HEK293 (cell line): ENCODE measurements around the gene COA8.

Experiments used
- BCL6B ChIP-seq: fragments of 450-650 bp; formaldehyde crosslinking; IDR thresholded peaks from 2 replicates; pipeline ENCODE4 v1.5.1; 2017; ENCODE audit warnings: missing biosample characterization, missing genetic modification characterization
- HOXD13 ChIP-seq: sonication (generic); formaldehyde crosslinking; IDR thresholded peaks from 2 replicates; pipeline ENCODE4 v1.8.0; 2022; ENCODE audit warnings: missing genetic modification reagents, borderline replicate concordance
- KLF16 ChIP-seq: fragments of 450-650 bp; formaldehyde crosslinking; IDR thresholded peaks from 2 replicates; pipeline ENCODE4 v1.5.1; 2017; ENCODE audit warnings: missing biosample characterization, missing genetic modification characterization
- MZF1 ChIP-seq: fragments of 450-650 bp; formaldehyde crosslinking; IDR thresholded peaks from 2 replicates; pipeline ENCODE4 v1.5.1; 2017; ENCODE audit warnings: missing biosample characterization, missing genetic modification characterization, borderline replicate concordance
- PRDM2 ChIP-seq: fragments of 450-650 bp; formaldehyde crosslinking; IDR thresholded peaks from 2 replicates; pipeline ENCODE4 v1.5.1; 2016; ENCODE audit warnings: missing biosample characterization, missing genetic modification characterization, borderline replicate concordance
- RBAK ChIP-seq: fragments of 450-650 bp; formaldehyde crosslinking; IDR thresholded peaks from 2 replicates; pipeline ENCODE4 v1.5.1; 2016; ENCODE audit warnings: missing biosample characterization, missing genetic modification characterization
- TCF7L2 ChIP-seq: IDR thresholded peaks from 2 replicates; pipeline ENCODE4 v1.6.1; 2011; ENCODE audit warnings: low read depth, mild to moderate bottlenecking, inconsistent platforms, low read length, moderate library complexity, borderline replicate concordance
- TRIM28 ChIP-seq: IDR thresholded peaks from 2 replicates; pipeline ENCODE4 v1.6.1; 2011; ENCODE audit warnings: low read length, control low read depth, borderline replicate concordance
- YY2 ChIP-seq: fragments of 450-650 bp; formaldehyde crosslinking; IDR thresholded peaks from 2 replicates; pipeline ENCODE4 v1.5.1; 2016; ENCODE audit warnings: missing biosample characterization, missing genetic modification characterization
- ZBTB11 ChIP-seq: fragments of 450-650 bp; formaldehyde crosslinking; conservative IDR thresholded peaks from 2 replicates; pipeline ENCODE4 v1.5.1; 2016; ENCODE audit warnings: low read depth, missing biosample characterization, missing genetic modification characterization
- ZNF121 ChIP-seq: fragments of 450-650 bp; formaldehyde crosslinking; IDR thresholded peaks from 2 replicates; pipeline ENCODE4 v1.5.1; 2016; ENCODE audit warnings: missing biosample characterization, missing genetic modification characterization
- ZNF146 ChIP-seq: fragments of 450-650 bp; formaldehyde crosslinking; IDR thresholded peaks from 2 replicates; pipeline ENCODE4 v1.5.1; 2016; ENCODE audit warnings: missing biosample characterization, missing genetic modification characterization
- ZNF174 ChIP-seq: fragments of 450-650 bp; formaldehyde crosslinking; IDR thresholded peaks from 2 replicates; pipeline ENCODE4 v1.5.0; 2017; ENCODE audit warnings: missing biosample characterization, mild to moderate bottlenecking, missing genetic modification characterization
- ZNF223 ChIP-seq: fragments of 450-650 bp; formaldehyde crosslinking; IDR thresholded peaks from 2 replicates; pipeline ENCODE4 v1.5.1; 2016; ENCODE audit warnings: missing biosample characterization, missing genetic modification characterization
- ZNF280D ChIP-seq: fragments of 450-650 bp; formaldehyde crosslinking; IDR thresholded peaks from 2 replicates; pipeline ENCODE4 v1.5.1; 2016; ENCODE audit warnings: missing biosample characterization, missing genetic modification characterization
- ZNF335 ChIP-seq: fragments of 450-650 bp; formaldehyde crosslinking; conservative IDR thresholded peaks from 2 replicates; pipeline ENCODE4 v1.5.1; 2016; ENCODE audit warnings: missing biosample characterization, missing genetic modification characterization
- ZNF416 ChIP-seq: fragments of 450-650 bp; formaldehyde crosslinking; IDR thresholded peaks from 2 replicates; pipeline ENCODE4 v1.5.1; 2016; ENCODE audit warnings: missing biosample characterization, missing genetic modification characterization
- ZNF423 ChIP-seq: fragments of 450-650 bp; formaldehyde crosslinking; IDR thresholded peaks from 2 replicates; pipeline ENCODE4 v1.5.1; 2016; ENCODE audit warnings: missing biosample characterization, missing genetic modification characterization
- ZNF433 ChIP-seq: fragments of 450-650 bp; formaldehyde crosslinking; IDR thresholded peaks from 2 replicates; pipeline ENCODE4 v1.5.1; 2016; ENCODE audit warnings: missing biosample characterization, missing genetic modification characterization, low read depth
- ZNF510 ChIP-seq: fragments of 450-650 bp; formaldehyde crosslinking; IDR thresholded peaks from 2 replicates; pipeline ENCODE4 v1.5.1; 2018; ENCODE audit warnings: mild to moderate bottlenecking, missing genetic modification characterization, missing biosample characterization; ENCODE audit not compliant: insufficient replicate concordance
- ZNF530 ChIP-seq: fragments of 450-650 bp; formaldehyde crosslinking; IDR thresholded peaks from 2 replicates; pipeline ENCODE4 v1.5.1; 2016; ENCODE audit warnings: low read depth, missing biosample characterization, missing genetic modification characterization
- ZNF544 ChIP-seq: fragments of 450-650 bp; formaldehyde crosslinking; IDR thresholded peaks from 2 replicates; pipeline ENCODE4 v1.5.0; 2017; ENCODE audit warnings: missing biosample characterization, missing genetic modification characterization
- ZNF548 ChIP-seq: fragments of 450-650 bp; formaldehyde crosslinking; IDR thresholded peaks from 2 replicates; pipeline ENCODE4 v1.5.1; 2016; ENCODE audit warnings: missing biosample characterization, missing genetic modification characterization
- ZNF626 ChIP-seq: fragments of 450-650 bp; sonication (Bioruptor Pico); formaldehyde crosslinking; IDR thresholded peaks from 2 replicates; pipeline ENCODE4 v1.5.1; 2018; ENCODE audit warnings: missing biosample characterization, missing genetic modification characterization, inconsistent platforms
- ZNF639 ChIP-seq: fragments of 450-650 bp; formaldehyde crosslinking; IDR thresholded peaks from 2 replicates; pipeline ENCODE4 v1.5.1; 2016; ENCODE audit warnings: missing biosample characterization, missing genetic modification characterization
- ZNF792 ChIP-seq: fragments of 450-650 bp; formaldehyde crosslinking; IDR thresholded peaks from 2 replicates; pipeline ENCODE4 v1.5.1; 2016; ENCODE audit warnings: missing biosample characterization, missing genetic modification characterization

Gene COA8

GRCh38 chr14:103521951-103522563, 40.7 kb upstream of the COA8 start (continued):
- TF ChIP-seq ZBTB11 (tag by site-specific recombination) (no peak), HOXD13 (no peak), TRIM28 (no peak), ZNF548 (tag by site-specific recombination) (no peak), MZF1 (tag by site-specific recombination) (no peak), BCL6B (tag by site-specific recombination) (no peak), ZNF639 (tag by site-specific recombination) (no peak), ZNF416 (no peak), KLF16 (tag by site-specific recombination) (0 out of 2 replicates have a peak, but pooled peaks have one; percentile 31), ZNF544 (tag by site-specific recombination) (no peak), ZNF530 (tag by site-specific recombination) (no peak), YY2 (tag by site-specific recombination) (peak; percentile 66), RBAK (tag by site-specific recombination) (no peak), ZNF433 (tag by site-specific recombination) (no peak), ZNF792 (tag by site-specific recombination) (no peak), PRDM2 (tag by site-specific recombination) (no peak), ZNF510 (tag by site-specific recombination) (no peak), ZNF174 (tag by site-specific recombination) (no peak), TCF7L2 (no peak), ZNF121 (tag by site-specific recombination) (no peak), ZNF335 (tag by site-specific recombination) (no peak; the same call in 1 of the 2 replicates), ZNF146 (tag by site-specific recombination) (no peak), ZNF423 (tag by site-specific recombination) (no peak), ZNF223 (tag by site-specific recombination) (no peak), ZNF626 (tag by site-specific recombination) (no peak), ZNF280D (tag by site-specific recombination) (no peak)
